Coronary artery (tissue), 2 donors: ENCODE results near the gene NHSL1.

Source experiments
- DNase-seq: peaks from one replicate; pipeline ENCODE4 v3.0.0-alpha.2; 2017; ENCODE audit warnings: low spot score
- H3K27ac ChIP-seq, 2 donors: fragments of 200-600 bp; sonication (generic); one replicate each; pipeline ENCODE4 v1.5.1; 2016 to 2019
- H3K4me3 ChIP-seq: fragments of 200-600 bp; sonication (generic); 2 replicates; pipeline ENCODE4 v1.5.1; 2016; ENCODE audit warnings: mild to moderate bottlenecking, moderate library complexity
- TF ChIP-seq, protein P1 (sequence below): fragments of 200-600 bp; sonication (generic); IDR thresholded peaks from one replicate; pipeline ENCODE4 v1.5.1; 2019; ENCODE audit warnings: antibody characterized with exemption

Gene NHSL1

GRCh38 chr6:138382498-138383265, 116.6 kb downstream of the NHSL1 start:
- Histone ChIP-seq H3K4me3 (no peak overlapping the region), H3K27ac (no peak overlapping the region)
- TF ChIP-seq, protein P1, sequence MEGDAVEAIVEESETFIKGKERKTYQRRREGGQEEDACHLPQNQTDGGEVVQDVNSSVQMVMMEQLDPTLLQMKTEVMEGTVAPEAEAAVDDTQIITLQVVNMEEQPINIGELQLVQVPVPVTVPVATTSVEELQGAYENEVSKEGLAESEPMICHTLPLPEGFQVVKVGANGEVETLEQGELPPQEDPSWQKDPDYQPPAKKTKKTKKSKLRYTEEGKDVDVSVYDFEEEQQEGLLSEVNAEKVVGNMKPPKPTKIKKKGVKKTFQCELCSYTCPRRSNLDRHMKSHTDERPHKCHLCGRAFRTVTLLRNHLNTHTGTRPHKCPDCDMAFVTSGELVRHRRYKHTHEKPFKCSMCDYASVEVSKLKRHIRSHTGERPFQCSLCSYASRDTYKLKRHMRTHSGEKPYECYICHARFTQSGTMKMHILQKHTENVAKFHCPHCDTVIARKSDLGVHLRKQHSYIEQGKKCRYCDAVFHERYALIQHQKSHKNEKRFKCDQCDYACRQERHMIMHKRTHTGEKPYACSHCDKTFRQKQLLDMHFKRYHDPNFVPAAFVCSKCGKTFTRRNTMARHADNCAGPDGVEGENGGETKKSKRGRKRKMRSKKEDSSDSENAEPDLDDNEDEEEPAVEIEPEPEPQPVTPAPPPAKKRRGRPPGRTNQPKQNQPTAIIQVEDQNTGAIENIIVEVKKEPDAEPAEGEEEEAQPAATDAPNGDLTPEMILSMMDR: no peak
- DNase-seq: no peak

DNA sequence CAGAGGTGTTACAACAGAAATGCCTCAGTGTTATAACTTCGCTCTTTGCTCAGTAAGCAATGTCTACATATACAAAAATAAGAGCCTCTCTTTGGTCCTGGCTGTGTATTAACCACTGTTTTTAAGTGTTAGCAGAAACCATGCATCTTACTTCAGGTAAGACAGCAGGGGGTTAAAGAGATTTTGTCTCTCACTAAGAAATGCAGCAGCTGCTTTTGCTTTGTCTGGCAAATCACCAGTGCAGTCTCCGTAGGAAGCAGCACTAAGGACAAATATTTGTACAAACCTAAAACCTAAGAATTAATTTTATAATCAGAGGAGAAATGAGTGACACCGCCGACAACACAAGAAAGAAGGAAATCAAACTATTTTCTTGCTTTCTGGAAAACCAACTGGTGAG, 120.8 kb downstream of the NHSL1 start:
- Histone ChIP-seq H3K27ac (no peak overlapping the region), H3K4me3 (no peak overlapping the region)
- TF ChIP-seq, protein P1: no peak
- DNase-seq: no peak

- DNase-seq: no peak
- Histone ChIP-seq H3K27ac (no peak within 1 kb of the TSS), H3K4me3 (no peak within 1 kb of the TSS)
- TF ChIP-seq, protein P1: no peak
These were observed 121.5 kb downstream of the NHSL1 start, which contains the start of gene SMIM28 for GRCh38 chr6:138377844-138378243. Gene SMIM28, plus strand, starts transcription at chr6:138377905. Its CDS starts 168 bp downstream, at chr6:138378073.

- TF ChIP-seq, protein P1: no peak
- no peak for DNase-seq
- H3K4me3 ChIP-seq: no peak overlapping the region
- no peak overlapping the region for H3K27ac ChIP-seq
These were observed 122.3 kb downstream of the NHSL1 start for GRCh38 chr6:138377042-138377441.

- Histone ChIP-seq H3K4me3 (no peak overlapping the region), H3K27ac (no peak overlapping the region)
- no peak for DNase-seq
- TF ChIP-seq, protein P1: no peak
These were observed 124.5 kb downstream of the NHSL1 start for GRCh38 chr6:138374815-138375214.

DNA sequence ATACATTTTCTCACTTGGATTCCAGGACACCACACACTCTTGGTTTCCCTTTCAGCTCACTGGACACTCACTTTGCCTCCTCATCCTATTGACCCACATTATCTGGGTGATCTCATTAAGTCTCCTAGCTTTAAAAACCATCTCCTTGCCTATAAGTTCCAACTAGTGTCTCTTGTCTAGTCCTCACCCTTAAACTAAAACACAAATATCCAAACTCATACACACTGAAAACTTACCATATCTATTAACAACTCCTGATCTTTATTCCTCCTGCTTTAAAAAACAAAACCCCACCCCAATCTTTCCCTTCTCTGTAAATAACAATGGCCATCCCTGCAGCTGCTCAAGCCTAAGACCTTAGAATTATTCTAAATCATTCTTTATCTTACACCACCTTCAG, 125.1 kb downstream of the NHSL1 start:
- Histone ChIP-seq H3K27ac (no peak overlapping the region), H3K4me3 (no peak overlapping the region)
- TF ChIP-seq, protein P1: no peak
- no peak for DNase-seq
